Pancreas (tissue), 10 donors: Measurements from ENCODE around the gene KCNMA1. TPM values are rescaled to one million over a fixed set of nuclear protein-coding genes. Genes with fewer than 3 reads are reported as not detected.

Experiments
- ATAC-seq, 4 donors: fragments of 200-7000 bp; cut with Tn5 transposase; one replicate each; pipeline versions ENCODE4 v1.8.0 to v1.9.1; 2020; ENCODE audit warnings: mild to moderate bottlenecking in 4 of 4, moderate library complexity in 4 of 4
- DNase-seq, 6 donors: peaks; one replicate each; pipeline ENCODE4 v3.0.0-alpha.2; 2020
- FAIRE-seq: peaks from 2 replicates; lab custom pipeline; 2012; peaks lifted over from hg19 to GRCh38; lab: Jason Lieb, UNC
- H3K27ac ChIP-seq, 4 donors: fragments of 200-600 bp; sonication (generic); 1 replicate in 3 of 4; 2 replicates in 1 of 4; pipeline versions ENCODE4 v1.5.0 to v1.8.0; 2020
- H3K27me3 ChIP-seq, 4 donors: fragments of 200-600 bp; one replicate each; pipeline ENCODE4 v1.8.0; 2021
- H3K36me3 ChIP-seq, 3 donors: fragments of 200-600 bp; sonication (generic) in 1 of 3; one replicate each; pipeline versions ENCODE4 v1.5.0 to v1.8.0; 2020 to 2021
- H3K4me1 ChIP-seq, 3 donors: fragments of 200-600 bp; one replicate each; pipeline ENCODE4 v1.8.0; 2021
- H3K4me3 ChIP-seq, 4 donors: fragments of 200-600 bp; sonication (generic) in 2 of 4; one replicate each; pipeline versions ENCODE4 v1.5.0 to v1.8.0; 2020 to 2021
- H3K9me3 ChIP-seq, 4 donors: fragments of 200-600 bp; one replicate each; pipeline ENCODE4 v1.8.0; 2021
- CTCF ChIP-seq, 4 donors: fragments of 200-600 bp; sonication (generic) in 3 of 4; IDR thresholded peaks; one replicate each; pipeline versions ENCODE4 v1.5.0 to v1.8.0; 2021; ENCODE audit warnings: antibody characterized with exemption in 4 of 4
- WGBS, 2 donors: extraction: QIAGEN DNeasy Blood & Tissue Kit; methylation state at CpG; one replicate each; pipeline ENCODE4 v1.1.7; 2013; 5-methylcytosine and 5-hydroxymethylcytosine counted together
- intact Hi-C, 3 donors: fragments of 100-400 bp; cut with DNase I; formaldehyde crosslinking; loops; one replicate each; pipeline versions ENCODE4 v1.11.1 to v1.14.2; 2022
- polyA plus RNA-seq, 2 donors: library from polyadenylated mRNA; stranded (reverse); fragments of 200-250 nt; gene quantifications; one replicate each; pipeline ENCODE4 v1.2.3, GENCODE V29; 2013
- total RNA-seq, 6 donors: library from RNA; stranded (reverse); fragmentation: NEBNext Ultra II Directional in 4 of 6; extraction: Animal tissue kit (Norgen Biotek cat#: 25700) in 4 of 6; gene quantifications; one replicate each; pipeline versions ENCODE4 v1.2.1 to v1.2.4, GENCODE V29; 2021 to 2023
- donor health status: healthy with polysubstance abuse.
- donor health status: DM: no; HTN: no; CAD: no; lungs with moderate emphysema.
- donor health status: DM: no; HTN: no; CAD: no.
- donor health status: control.
- donor health status: control.
- donor health status: Bipolar disorder and iron deficiency.
- donor health status: DM: yes; HTN: yes; CAD: no.
- donor health status: DM: no; HTN: no; CAD: no.
- donor health status: DM: no; HTN: no; CAD: no.
- donor health status: DM: yes; HTN: yes; CAD: no.

Gene KCNMA1
- total and polyA plus RNA-seq, 8 donors = 3.5 to 19.4 (median 9.3) TPM

- no peak for DNase-seq
- H3K4me1 ChIP-seq = no peaks in the 10 kb centered on the region
- no peak for ATAC-seq
- intact Hi-C loops = loop anchor here (5.0 to 10.0 kb wide), 4 partner anchors 247 to 467 kb away; no protein-coding TSS in a partner anchor
- FAIRE-seq = no peak
- no peak for TF ChIP-seq CTCF (IDR thresholded peaks at IDR 0.05)
- no peaks in the 10 kb centered on the region for H3K36me3 ChIP-seq
- H3K4me3 ChIP-seq = no peak overlapping the region
- no peak overlapping the region for H3K27ac ChIP-seq
- WGBS, 2 donors = 65 to 80% methylated on average over 3 of the region's 3 CpGs
- no peaks in the 10 kb centered on the region for H3K9me3 ChIP-seq
- H3K27me3 ChIP-seq = no peaks in the 10 kb centered on the region
These were observed 2.1 kb upstream of the KCNMA1 start for GRCh38 chr10:77639756-77640155.

GRCh38 chr10:77638321-77639101, 903 bp upstream of the KCNMA1 start:
- Histone ChIP-seq H3K27me3 (no peaks in the 10 kb centered on the region), H3K4me3 (peak overlapping the region; percentile 40 to 71 (median 53)), H3K4me1 (no peaks in the 10 kb centered on the region), H3K36me3 (no peaks in the 10 kb centered on the region), H3K9me3 (no peaks in the 10 kb centered on the region), H3K27ac (no peak overlapping the region)
- intact Hi-C loops = loop anchor here in 1 of 3 donors (5.0 kb wide), 1 partner anchor 246 kb away; no protein-coding TSS in a partner anchor
- DNase-seq (peak; percentile 32 to 86 (median 48)), FAIRE-seq (no peak), ATAC-seq (peak; percentile 45 to 75 (median 52))
- 9 to 11% methylated on average over 45 to 56 of the region's 56 CpGs for WGBS, 2 donors
- no peak for TF ChIP-seq CTCF (IDR thresholded peaks at IDR 0.05)

GRCh38 chr10:77636967-77637531, 559 bp downstream of the KCNMA1 start:
- peak in 3 of 4 donors; percentile 15 to 34 (median 34) for ATAC-seq
- H3K36me3 ChIP-seq = no peaks in the 10 kb centered on the region

GRCh38 chr10:77636282-77636966, 1.2 kb downstream of the KCNMA1 start:
- 40 to 43% methylated on average over 37 to 41 of the region's 41 CpGs for WGBS, 2 donors
- no peaks in the 10 kb centered on the region for H3K36me3 ChIP-seq
- H3K9me3 ChIP-seq = no peaks in the 10 kb centered on the region
- no peaks in the 10 kb centered on the region for H3K27me3 ChIP-seq
- no peak overlapping the region for H3K27ac ChIP-seq
- ATAC-seq (peak in 1 of 4 donors; percentile 27), DNase-seq (peak in 1 of 6 donors; percentile 66), FAIRE-seq (no peak)
- intact Hi-C loops = loop anchor here in 1 of 3 donors (5.0 kb wide), 1 partner anchor 244 kb away; no protein-coding TSS in a partner anchor
- H3K4me1 ChIP-seq = no peaks in the 10 kb centered on the region
- TF ChIP-seq CTCF (IDR thresholded peaks at IDR 0.05) = no peak
- peak overlapping the region; percentile 37 to 75 (median 65) for H3K4me3 ChIP-seq

More at GRCh38 chr10:77636967-77637531, 559 bp downstream of the KCNMA1 start:
- no peak overlapping the region for H3K27ac ChIP-seq
- TF ChIP-seq CTCF (IDR thresholded peaks at IDR 0.05) = no peak
- peak in 2 of 6 donors; percentile 67 to 78 for DNase-seq
- H3K27me3 ChIP-seq = no peaks in the 10 kb centered on the region
- WGBS, 2 donors = 1 to 2% methylated on average over 46 to 53 of the region's 53 CpGs
- intact Hi-C loops = loop anchor here in 1 of 3 donors (5.0 kb wide), 1 partner anchor 245 kb away; no protein-coding TSS in a partner anchor
- H3K4me1 ChIP-seq = no peaks in the 10 kb centered on the region
- peak overlapping the region; percentile 37 to 75 (median 65) for H3K4me3 ChIP-seq
- H3K9me3 ChIP-seq = no peaks in the 10 kb centered on the region
- no peak for FAIRE-seq
